Thyroid gland (tissue), 4 donors: Measurements from ENCODE around the gene ACTL10. TPM values are rescaled to one million over a fixed set of nuclear protein-coding genes. Genes with fewer than 3 reads are reported as not detected.

Experiments
- DNase-seq, 2 donors: peaks; one replicate each; pipeline ENCODE4 v3.0.0-alpha.2; 2019
- H3K27ac ChIP-seq, 3 donors: fragments of 200-600 bp; sonication (generic); 1 replicate in 2 of 3; 2 replicates in 1 of 3; pipeline ENCODE4 v1.5.1; 2016 to 2019; ENCODE audit warnings: mild to moderate bottlenecking in 1 of 3, moderate library complexity in 1 of 3
- H3K27me3 ChIP-seq: fragments of 200-600 bp; sonication (generic); one replicate; pipeline ENCODE4 v1.5.1; 2019
- H3K36me3 ChIP-seq, 2 donors: fragments of 200-600 bp; sonication (generic); one replicate each; pipeline ENCODE4 v1.5.1; 2016 to 2019
- H3K4me1 ChIP-seq, 2 donors: fragments of 200-600 bp; sonication (generic); one replicate each; pipeline ENCODE4 v1.5.1; 2017 to 2019
- H3K4me3 ChIP-seq, 3 donors: fragments of 200-600 bp; sonication (generic); replicated peaks in 1 of 3; 1 replicate in 2 of 3; 2 replicates in 1 of 3; pipeline ENCODE4 v1.5.1; 2016; ENCODE audit warnings: mild to moderate bottlenecking in 1 of 3
- H3K9me3 ChIP-seq: fragments of 200-600 bp; sonication (generic); one replicate; pipeline ENCODE4 v1.5.1; 2017
- POLR2A ChIP-seq, 2 donors: fragments of 450-650 bp; IDR thresholded peaks; one replicate each; pipeline ENCODE4 v1.6.1; 2017; ENCODE audit warnings: antibody characterized with exemption in 2 of 2, mild to moderate bottlenecking in 2 of 2, moderate library complexity in 1 of 2
- WGBS, 2 donors: methylation state at CpG; one replicate each; pipeline ENCODE4 v1.1.5; 2017; 5-methylcytosine and 5-hydroxymethylcytosine counted together
- intact Hi-C: fragments of 100-400 bp; cut with DNase I; formaldehyde crosslinking; loops from one replicate; pipeline ENCODE4 v1.15.1; 2023
- total RNA-seq, 4 donors: library from RNA; depleted of rRNA; stranded (reverse); fragments of >200 nt; gene quantifications; one replicate each; pipeline ENCODE4 v1.2.3, GENCODE V29; 2016
- TF ChIP-seq, protein P1 (sequence below), 6 experiments: fragments of 200-600 bp in 3 of 6; fragments of 450-650 bp in 3 of 6; sonication (generic) in 3 of 6; IDR thresholded peaks; one replicate each; pipeline ENCODE4 v1.5.1; 2016 to 2019; ENCODE audit warnings: antibody characterized with exemption in 6 of 6, mild to moderate bottlenecking in 2 of 6, inconsistent platforms in 1 of 6, moderate library complexity in 1 of 6

Gene ACTL10
- total RNA-seq, 4 donors from 2014 or later, result 2.1 to 3.9 (median 2.6) TPM

DNA sequence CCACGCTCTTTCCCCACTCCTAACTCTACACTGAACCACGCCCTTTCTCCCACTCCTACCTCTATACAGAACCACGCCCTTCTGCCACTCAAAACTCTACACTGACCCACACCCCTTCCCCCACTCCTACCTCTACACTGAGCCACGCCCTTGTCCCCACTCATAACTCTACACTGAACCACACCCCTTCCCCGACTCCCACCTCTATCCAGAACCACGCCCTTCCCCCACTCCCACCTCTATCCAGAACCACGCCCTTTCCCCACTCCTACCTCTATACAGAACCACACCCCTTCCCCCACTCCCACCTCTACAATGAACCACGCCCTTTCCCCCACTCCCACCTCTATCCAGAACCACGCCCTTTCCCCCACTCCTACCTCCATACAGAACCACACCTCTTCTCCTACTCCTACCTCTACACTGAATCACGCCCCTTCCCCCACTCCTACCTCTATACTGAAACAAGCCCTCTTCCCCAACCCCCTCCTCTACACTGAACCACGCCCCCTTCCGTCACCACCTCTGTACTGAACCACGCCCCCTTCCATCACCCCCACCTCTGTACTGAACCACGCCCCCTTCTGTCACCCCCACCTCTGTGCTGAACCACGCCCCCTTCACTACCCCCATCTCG, 43.3 kb downstream of the ACTL10 start:
- H3K4me1 ChIP-seq, result peaks cover 0 to 5% of the 10 kb centered on the region in 2 donors
- no peak overlapping the region for H3K4me3 ChIP-seq
- intact Hi-C loops, result no loop called here
- H3K27me3 ChIP-seq, result no peaks in the 10 kb centered on the region
- no peaks in the 10 kb centered on the region for H3K9me3 ChIP-seq
- no peak for DNase-seq
- H3K27ac ChIP-seq, result no peak overlapping the region
- WGBS, 2 donors, result 82 to 90% methylated on average over 16 of the region's 16 CpGs
- TF ChIP-seq, protein P1, sequence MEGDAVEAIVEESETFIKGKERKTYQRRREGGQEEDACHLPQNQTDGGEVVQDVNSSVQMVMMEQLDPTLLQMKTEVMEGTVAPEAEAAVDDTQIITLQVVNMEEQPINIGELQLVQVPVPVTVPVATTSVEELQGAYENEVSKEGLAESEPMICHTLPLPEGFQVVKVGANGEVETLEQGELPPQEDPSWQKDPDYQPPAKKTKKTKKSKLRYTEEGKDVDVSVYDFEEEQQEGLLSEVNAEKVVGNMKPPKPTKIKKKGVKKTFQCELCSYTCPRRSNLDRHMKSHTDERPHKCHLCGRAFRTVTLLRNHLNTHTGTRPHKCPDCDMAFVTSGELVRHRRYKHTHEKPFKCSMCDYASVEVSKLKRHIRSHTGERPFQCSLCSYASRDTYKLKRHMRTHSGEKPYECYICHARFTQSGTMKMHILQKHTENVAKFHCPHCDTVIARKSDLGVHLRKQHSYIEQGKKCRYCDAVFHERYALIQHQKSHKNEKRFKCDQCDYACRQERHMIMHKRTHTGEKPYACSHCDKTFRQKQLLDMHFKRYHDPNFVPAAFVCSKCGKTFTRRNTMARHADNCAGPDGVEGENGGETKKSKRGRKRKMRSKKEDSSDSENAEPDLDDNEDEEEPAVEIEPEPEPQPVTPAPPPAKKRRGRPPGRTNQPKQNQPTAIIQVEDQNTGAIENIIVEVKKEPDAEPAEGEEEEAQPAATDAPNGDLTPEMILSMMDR (IDR thresholded peaks at IDR 0.05), result no peak
- TF ChIP-seq POLR2A (IDR thresholded peaks at IDR 0.05), result no peak
- peaks cover 0 to 15% of the 10 kb centered on the region in 2 donors for H3K36me3 ChIP-seq

DNA sequence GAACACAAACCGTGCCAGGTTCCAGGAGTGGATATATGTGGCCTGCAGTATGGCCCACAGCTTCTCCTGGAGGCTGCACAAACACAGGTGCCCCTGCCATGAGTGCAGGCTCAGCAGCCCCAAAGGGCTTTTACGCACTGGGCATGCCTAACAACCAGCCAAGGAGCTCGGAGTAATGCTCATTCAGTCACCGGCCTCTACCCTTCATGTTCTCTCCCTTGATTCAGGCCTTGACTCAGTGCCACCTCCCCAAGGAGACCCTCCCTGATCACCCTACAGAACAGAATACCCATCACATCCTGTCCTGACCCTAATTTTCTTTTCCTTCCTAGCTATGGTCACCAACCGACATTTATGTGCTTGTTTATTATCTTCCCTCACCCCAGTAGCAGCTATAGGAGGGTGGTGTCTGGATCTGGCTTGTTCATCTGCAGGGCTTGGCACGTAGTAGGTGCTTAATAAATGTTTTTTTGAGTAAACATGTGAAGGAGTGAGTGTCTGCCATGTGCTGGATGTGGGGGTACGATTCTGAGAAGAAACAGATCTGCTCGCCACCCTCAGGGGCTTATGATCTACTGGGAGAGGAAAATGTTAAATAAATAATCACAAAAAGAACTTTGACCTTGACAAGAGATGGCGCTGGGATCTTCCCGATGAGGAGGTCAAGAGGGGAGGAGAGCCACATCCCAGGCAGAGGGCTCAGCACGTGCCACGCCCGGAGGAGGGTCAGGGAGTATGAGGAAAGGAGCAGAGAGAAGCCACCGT, 44.1 kb downstream of the ACTL10 start:
- WGBS, 2 donors, result 78 to 83% methylated on average over 13 to 14 of the region's 14 CpGs
- intact Hi-C loops, result no loop called here
- Histone ChIP-seq H3K4me1 (peaks cover 0 to 5% of the 10 kb centered on the region in 2 donors), H3K27ac (no peak overlapping the region), H3K36me3 (peaks cover 0 to 15% of the 10 kb centered on the region in 2 donors), H3K27me3 (no peaks in the 10 kb centered on the region), H3K4me3 (no peak overlapping the region), H3K9me3 (no peaks in the 10 kb centered on the region)
- no peak for DNase-seq
- TF ChIP-seq POLR2A (IDR thresholded peaks at IDR 0.05), result no peak
- TF ChIP-seq, protein P1 (IDR thresholded peaks at IDR 0.05), result no peak

DNA sequence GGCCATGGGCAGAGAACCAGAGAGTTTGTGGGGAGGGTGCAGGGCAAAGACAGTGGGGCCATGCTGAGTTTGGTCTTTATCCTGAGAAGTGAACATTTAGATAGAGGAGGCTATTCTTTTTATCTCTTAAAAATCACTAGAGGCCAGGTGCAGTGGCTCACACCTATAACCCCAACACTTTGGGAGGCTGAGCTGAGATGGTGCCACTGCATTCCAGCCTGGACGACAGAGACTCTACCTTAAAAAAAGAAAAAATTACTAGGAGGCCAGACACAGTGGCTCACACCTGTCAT, 44.6 kb downstream of the ACTL10 start:
- H3K9me3 ChIP-seq, result no peaks in the 10 kb centered on the region
- H3K27me3 ChIP-seq, result no peaks in the 10 kb centered on the region
- peaks cover 0 to 15% of the 10 kb centered on the region in 2 donors for H3K36me3 ChIP-seq
- TF ChIP-seq POLR2A (IDR thresholded peaks at IDR 0.05), result no peak
- TF ChIP-seq, protein P1 (IDR thresholded peaks at IDR 0.05), result no peak
- H3K27ac ChIP-seq, result no peak overlapping the region
- H3K4me1 ChIP-seq, result peaks cover 0 to 5% of the 10 kb centered on the region in 2 donors
- intact Hi-C loops, result no loop called here
- WGBS, 2 donors, result 0 to 93% methylated on average over 1 of the region's 1 CpG
- H3K4me3 ChIP-seq, result no peak overlapping the region
- no peak for DNase-seq

DNA sequence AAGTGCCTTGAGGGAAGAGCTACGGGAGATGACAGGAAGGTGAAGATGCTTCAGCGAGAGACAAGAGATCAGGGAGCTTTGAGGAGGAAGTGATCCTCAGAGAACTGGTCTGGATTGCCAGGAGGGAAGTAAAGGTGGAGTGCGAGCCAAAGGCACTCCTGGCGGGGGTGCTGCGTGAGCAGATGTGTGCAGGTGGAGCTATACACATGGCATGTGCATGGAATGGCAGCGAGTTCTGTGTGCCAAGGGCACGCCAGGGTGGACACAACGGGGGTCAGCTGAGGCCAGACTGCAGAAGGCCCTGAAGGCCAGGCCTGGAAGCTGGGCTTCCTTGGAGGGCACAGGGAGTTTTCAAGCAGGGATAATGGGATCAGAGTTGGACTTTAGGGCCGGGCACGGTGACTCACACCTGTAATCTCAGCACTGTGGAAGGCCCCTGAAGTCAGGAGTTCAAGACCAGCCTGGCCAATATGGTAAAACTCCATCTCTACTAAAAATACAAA, 47.2 kb downstream of the ACTL10 start:
- Histone ChIP-seq H3K9me3 (no peaks in the 10 kb centered on the region), H3K36me3 (peaks cover 0 to 10% of the 10 kb centered on the region in 2 donors), H3K27me3 (no peaks in the 10 kb centered on the region), H3K27ac (no peak overlapping the region), H3K4me3 (no peak overlapping the region), H3K4me1 (peaks cover 4 to 7% of the 10 kb centered on the region in 2 donors)
- DNase-seq, result no peak
- TF ChIP-seq POLR2A (IDR thresholded peaks at IDR 0.05), result no peak
- TF ChIP-seq, protein P1 (IDR thresholded peaks at IDR 0.05), result no peak
- 90 to 94% methylated on average over 8 to 10 of the region's 10 CpGs for whole genome bisulfite sequencing, 2 donors
- intact Hi-C loops, result no loop called here

DNA sequence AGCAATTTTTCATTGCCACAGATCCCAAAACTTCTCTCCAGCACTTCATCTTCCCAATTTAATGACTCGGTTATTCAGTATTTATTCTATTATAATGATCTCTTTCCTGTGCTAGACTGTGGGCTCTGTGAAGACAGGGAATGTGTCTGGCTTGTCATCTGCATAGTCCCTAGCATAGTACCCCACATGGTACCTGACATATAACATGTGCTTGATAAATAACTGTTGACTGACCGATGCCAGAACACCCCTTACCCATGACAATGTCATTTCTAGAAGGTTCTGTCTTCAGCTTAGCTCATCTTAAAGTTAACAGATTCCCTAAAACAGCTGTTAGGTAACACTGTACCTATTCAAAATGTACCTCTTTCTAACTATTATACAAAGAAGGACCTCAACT, 49.8 kb downstream of the ACTL10 start:
- Histone ChIP-seq H3K4me3 (no peak overlapping the region), H3K27me3 (no peaks in the 10 kb centered on the region), H3K27ac (no peak overlapping the region), H3K4me1 (peaks cover 11 to 12% of the 10 kb centered on the region in 2 donors), H3K9me3 (no peaks in the 10 kb centered on the region), H3K36me3 (peaks cover 0 to 6% of the 10 kb centered on the region in 2 donors)
- WGBS, 2 donors, result 84 to 90% methylated on average over 2 of the region's 2 CpGs
- no peak for DNase-seq
- intact Hi-C loops, result no loop called here
- TF ChIP-seq POLR2A (IDR thresholded peaks at IDR 0.05), result no peak
- TF ChIP-seq, protein P1 (IDR thresholded peaks at IDR 0.05), result no peak
